ENCODE measurements around the gene AVP. TPM values are rescaled to one million over a fixed set of nuclear protein-coding genes. Genes with fewer than 3 reads are reported as not detected.
"Not testable (repeated sequence)": the region's sequence is repeated elsewhere in the genome, so short reads cannot be mapped to it uniquely, and the experiment has no call there.

Gene AVP
- total RNA-seq, 2 donors from 2014 or later = not detected

GRCh38 chr20:3121271-3121911, 36.9 kb upstream of the AVP start:
- peaks cover 0 to 5% of the 10 kb centered on the region in 2 donors for H3K4me1 ChIP-seq
- no peaks in the 10 kb centered on the region for H3K27me3 ChIP-seq
- no peaks in the 10 kb centered on the region for H3K9me3 ChIP-seq
- H3K27ac ChIP-seq = no peak overlapping the region
- no peak overlapping the region for H3K4me3 ChIP-seq
- no peak for DNase-seq (ENCODE audit: low spot score)
- peaks cover 27% of the 10 kb centered on the region for H3K36me3 ChIP-seq
- TF ChIP-seq, protein P1, sequence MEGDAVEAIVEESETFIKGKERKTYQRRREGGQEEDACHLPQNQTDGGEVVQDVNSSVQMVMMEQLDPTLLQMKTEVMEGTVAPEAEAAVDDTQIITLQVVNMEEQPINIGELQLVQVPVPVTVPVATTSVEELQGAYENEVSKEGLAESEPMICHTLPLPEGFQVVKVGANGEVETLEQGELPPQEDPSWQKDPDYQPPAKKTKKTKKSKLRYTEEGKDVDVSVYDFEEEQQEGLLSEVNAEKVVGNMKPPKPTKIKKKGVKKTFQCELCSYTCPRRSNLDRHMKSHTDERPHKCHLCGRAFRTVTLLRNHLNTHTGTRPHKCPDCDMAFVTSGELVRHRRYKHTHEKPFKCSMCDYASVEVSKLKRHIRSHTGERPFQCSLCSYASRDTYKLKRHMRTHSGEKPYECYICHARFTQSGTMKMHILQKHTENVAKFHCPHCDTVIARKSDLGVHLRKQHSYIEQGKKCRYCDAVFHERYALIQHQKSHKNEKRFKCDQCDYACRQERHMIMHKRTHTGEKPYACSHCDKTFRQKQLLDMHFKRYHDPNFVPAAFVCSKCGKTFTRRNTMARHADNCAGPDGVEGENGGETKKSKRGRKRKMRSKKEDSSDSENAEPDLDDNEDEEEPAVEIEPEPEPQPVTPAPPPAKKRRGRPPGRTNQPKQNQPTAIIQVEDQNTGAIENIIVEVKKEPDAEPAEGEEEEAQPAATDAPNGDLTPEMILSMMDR (IDR thresholded peaks at IDR 0.05) = no peak

DNA sequence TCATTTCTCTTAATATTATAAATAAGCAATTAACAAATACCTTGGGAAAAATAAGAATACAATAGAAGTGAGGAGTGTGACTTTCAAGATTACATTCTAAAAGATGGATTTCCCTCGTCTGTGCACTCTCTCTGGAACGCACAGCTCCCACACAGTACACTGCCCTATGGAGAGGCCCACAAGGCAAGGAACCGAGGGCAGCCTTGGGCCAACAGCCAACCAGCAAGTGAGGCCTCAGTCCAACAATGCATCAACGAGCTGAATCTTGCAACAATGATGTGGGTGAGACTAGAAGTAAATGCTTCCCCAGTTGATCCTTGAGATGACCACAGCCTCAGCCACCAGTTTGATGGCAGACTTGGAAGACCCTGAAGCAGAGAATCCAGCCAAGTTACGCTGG, 34.5 kb upstream of the AVP start:
- H3K36me3 ChIP-seq = peaks cover 27% of the 10 kb centered on the region
- TF ChIP-seq, protein P1 (IDR thresholded peaks at IDR 0.05) = no peak
- no peak for DNase-seq (ENCODE audit: low spot score)
- H3K27ac ChIP-seq = no peak overlapping the region
- no peaks in the 10 kb centered on the region for H3K27me3 ChIP-seq
- no peak overlapping the region for H3K4me3 ChIP-seq
- peaks cover 0 to 5% of the 10 kb centered on the region in 2 donors for H3K4me1 ChIP-seq
- no peaks in the 10 kb centered on the region for H3K9me3 ChIP-seq

DNA sequence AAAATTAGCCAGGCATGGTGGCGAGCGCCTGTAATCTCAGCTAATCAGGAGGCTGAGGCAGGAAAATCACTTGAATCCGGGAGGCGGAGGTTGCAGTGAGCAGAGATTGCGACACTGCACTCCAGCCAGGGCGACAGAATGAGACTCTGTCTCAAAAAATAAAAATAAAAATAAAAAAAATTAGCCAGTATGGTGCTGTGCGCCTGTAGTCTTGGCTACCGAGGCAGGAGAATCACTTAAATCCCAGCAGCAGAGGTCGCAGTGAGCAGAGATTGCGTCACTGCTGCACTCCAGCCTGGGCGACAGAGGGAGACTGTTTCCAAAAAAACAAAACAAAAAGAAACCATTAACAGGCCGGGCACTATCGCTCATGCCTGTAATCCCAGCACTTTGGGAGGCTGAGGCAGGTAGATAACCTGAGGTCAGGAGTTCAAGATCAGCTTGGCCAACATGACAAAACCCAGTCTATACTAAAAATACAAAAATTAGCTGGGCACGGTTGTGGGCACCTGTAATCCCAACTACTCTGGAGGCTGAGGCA, 33.4 kb upstream of the AVP start:
- TF ChIP-seq, protein P1 (IDR thresholded peaks at IDR 0.05) = peak; percentile 17 to 64
- H3K27ac ChIP-seq = peak overlapping the region; percentile 40 to 49
- not testable (repeated sequence) for H3K27me3 ChIP-seq, H3K4me1 ChIP-seq, H3K4me3 ChIP-seq, H3K9me3 ChIP-seq
- DNase-seq (ENCODE audit: low spot score) = peak; percentile 81
- H3K36me3 ChIP-seq = peaks cover 22% of the 10 kb centered on the region

GRCh38 chr20:3116341-3116740, 31.8 kb upstream of the AVP start:
- Histone ChIP-seq H3K4me3 (no peak overlapping the region), H3K36me3 (peaks cover 7% of the 10 kb centered on the region), H3K27me3 (no peaks in the 10 kb centered on the region), H3K27ac (no peak overlapping the region), H3K9me3 (no peaks in the 10 kb centered on the region), H3K4me1 (no peaks in the 10 kb centered on the region)
- DNase-seq (ENCODE audit: low spot score) = no peak
- TF ChIP-seq, protein P1 (IDR thresholded peaks at IDR 0.05) = no peak

GRCh38 chr20:3115190-3116107, 30.9 kb upstream of the AVP start:
- Histone ChIP-seq H3K9me3 (no peaks in the 10 kb centered on the region), H3K4me3 (no peak overlapping the region), H3K36me3 (no peaks in the 10 kb centered on the region), H3K4me1 (no peaks in the 10 kb centered on the region), H3K27me3 (no peaks in the 10 kb centered on the region), H3K27ac (no peak overlapping the region)
- DNase-seq (ENCODE audit: low spot score) = no peak
- TF ChIP-seq, protein P1 (IDR thresholded peaks at IDR 0.05) = peak; percentile 75 to 86

Measured in right atrium auricular region (tissue), 2 donors.